IMR-90 (cell line): Measurements from ENCODE around the gene RPS6KA5. TPM values are rescaled to one million over a fixed set of nuclear protein-coding genes. Genes with fewer than 3 reads are reported as not detected.

Source experiments
- ATAC-seq: fragments of 200-7000 bp; cut with Tn5 transposase; 2 replicates; pipeline ENCODE4 v1.9.1; 2020; ENCODE audit warnings: low read depth, mild to moderate bottlenecking, moderate library complexity
- BruUV-seq: library from RNA; stranded (reverse); fragments of 400-500 nt; replicated peaks from 2 replicates; lab custom pipeline; 2021; lab: Mats Ljungman, UMichigan
- CTCF ChIA-PET: fragments of 300-600 bp; formaldehyde crosslinking; extraction: SDS; loops from one replicate; lab custom pipeline; 2021; ENCODE audit warnings: antibody characterized with exemption; lab: Yijun Ruan, JAX
- POLR2A ChIA-PET: fragments of 300-600 bp; sonication (Branson Sonifier 250); formaldehyde crosslinking; loops from one replicate; lab custom pipeline; 2022; ENCODE audit warnings: antibody characterized with exemption; ENCODE audit not compliant: unreplicated experiment; lab: Charles Lee
- DNase-seq: peaks from one replicate; pipeline ENCODE4 v3.0.0; 2013
- H2AFZ ChIP-seq: replicated peaks from 2 replicates; pipeline ENCODE3; 2013; ENCODE audit warnings: low read length, mild to moderate bottlenecking; ENCODE audit not compliant: poor library complexity
- H2AK5ac ChIP-seq: 2 replicates; pipeline ENCODE4 v1.6.1; 2013; ENCODE audit warnings: low read depth, low read length, inconsistent platforms
- H2AK9ac ChIP-seq: replicated peaks from 2 replicates; pipeline ENCODE3; 2013; ENCODE audit warnings: mild to moderate bottlenecking, low read depth, low read length, moderate library complexity; ENCODE audit not compliant: poor library complexity
- H2BK120ac ChIP-seq: 2 replicates; pipeline ENCODE4 v1.6.1; 2013; ENCODE audit warnings: low read depth, low read length, inconsistent platforms
- H2BK15ac ChIP-seq: 3 replicates; pipeline ENCODE4 v1.6.1; 2013; ENCODE audit warnings: low read depth, low read length, inconsistent platforms
- H2BK20ac ChIP-seq: 2 replicates; pipeline ENCODE4 v1.6.1; 2013; ENCODE audit warnings: low read depth, mild to moderate bottlenecking, inconsistent platforms, low read length, moderate library complexity
- H2BK5ac ChIP-seq: 2 replicates; pipeline ENCODE4 v1.6.1; 2013; ENCODE audit warnings: mild to moderate bottlenecking, low read depth, low read length, inconsistent platforms; ENCODE audit not compliant: poor library complexity, severe bottlenecking
- H3K14ac ChIP-seq: replicated peaks from 2 replicates; pipeline ENCODE4 v1.6.1; 2013; ENCODE audit warnings: low read depth, low read length, inconsistent platforms
- H3K18ac ChIP-seq: 2 replicates; pipeline ENCODE4 v1.6.1; 2013; ENCODE audit warnings: low read depth, low read length, control low read depth
- H3K23ac ChIP-seq: 2 replicates; pipeline ENCODE4 v1.6.1; 2013; ENCODE audit warnings: low read depth, low read length, inconsistent platforms
- H3K27ac ChIP-seq: 2 replicates; pipeline ENCODE4 v1.5.1; 2013; ENCODE audit warnings: mild to moderate bottlenecking, control low read depth, low read length; ENCODE audit not compliant: insufficient read depth
- H3K27me3 ChIP-seq: 2 replicates; pipeline ENCODE4 v1.6.1; 2013; ENCODE audit warnings: low read length; ENCODE audit not compliant: control insufficient read depth, insufficient read depth
- H3K36me3 ChIP-seq: 2 replicates; pipeline ENCODE4 v1.6.1; 2013; ENCODE audit warnings: low read length, mixed read lengths; ENCODE audit not compliant: control insufficient read depth, insufficient read depth
- H3K4ac ChIP-seq: 2 replicates; pipeline ENCODE4 v1.6.1; 2013; ENCODE audit warnings: low read depth, low read length, inconsistent platforms
- H3K4me1 ChIP-seq: 2 replicates; pipeline ENCODE4 v1.6.1; 2013; ENCODE audit warnings: low read length, mixed read lengths; ENCODE audit not compliant: control insufficient read depth, insufficient read depth
- H3K4me2 ChIP-seq: 2 replicates; pipeline ENCODE4 v1.6.1; 2013; ENCODE audit warnings: low read depth, mild to moderate bottlenecking, control low read depth, low read length, moderate library complexity
- H3K4me3 ChIP-seq: 2 replicates; pipeline ENCODE4 v1.5.1; 2013; ENCODE audit warnings: low read depth, mild to moderate bottlenecking, control low read depth, low read length, moderate library complexity; ENCODE audit not compliant: insufficient read depth
- H3K56ac ChIP-seq: 2 replicates; pipeline ENCODE4 v1.6.1; 2013; ENCODE audit warnings: low read length, inconsistent platforms; ENCODE audit not compliant: insufficient read depth; ENCODE audit errors: extremely low read depth
- H3K79me1 ChIP-seq, 2 experiments: 2 replicates each; pipeline ENCODE4 v1.6.1; 2013; ENCODE audit warnings: low read length in 2 of 2, inconsistent platforms in 1 of 2, low read depth in 1 of 2
- H3K9ac ChIP-seq: 2 replicates; pipeline ENCODE4 v1.6.1; 2013; ENCODE audit warnings: low read depth, low read length, control low read depth
- H3K9me1 ChIP-seq: 2 replicates; pipeline ENCODE4 v1.6.1; 2013; ENCODE audit warnings: low read length, inconsistent platforms; ENCODE audit not compliant: insufficient read depth
- H3K9me3 ChIP-seq: 2 replicates; pipeline ENCODE4 v1.6.1; 2013; ENCODE audit warnings: low read length; ENCODE audit not compliant: control insufficient read depth, insufficient read depth
- H4K20me1 ChIP-seq: 2 replicates; pipeline ENCODE4 v1.6.1; 2013; ENCODE audit warnings: low read length, inconsistent platforms; ENCODE audit not compliant: insufficient read depth
- H4K5ac ChIP-seq: 2 replicates; pipeline ENCODE4 v1.6.1; 2013; ENCODE audit warnings: mild to moderate bottlenecking, low read depth, low read length, control low read depth
- H4K8ac ChIP-seq, 2 experiments: 2 replicates each; pipeline ENCODE4 v1.6.1; 2013; ENCODE audit warnings: low read depth in 2 of 2, low read length in 2 of 2, control low read depth in 1 of 2, inconsistent platforms in 1 of 2
- H4K91ac ChIP-seq: 2 replicates; pipeline ENCODE4 v1.6.1; 2013; ENCODE audit warnings: low read depth, low read length, inconsistent platforms; ENCODE audit not compliant: insufficient read depth
- BHLHE40 ChIP-seq: fragments of 150-350 bp; IDR thresholded peaks from 2 replicates; pipeline ENCODE4 v1.6.1; 2016; ENCODE audit warnings: mild to moderate bottlenecking, low read depth, low read length
- CEBPB ChIP-seq: IDR thresholded peaks from 2 replicates; pipeline ENCODE4 v1.6.1; 2012; ENCODE audit warnings: low read depth, low read length, improper control_type of control experiment
- CHD1 ChIP-seq: IDR thresholded peaks from 2 replicates; pipeline ENCODE4 v1.6.1; 2012; ENCODE audit warnings: low read depth, low read length, improper control_type of control experiment
- CTCF ChIP-seq: conservative IDR thresholded peaks from 2 replicates; pipeline ENCODE4 v1.5.1; 2012; ENCODE audit warnings: mild to moderate bottlenecking, low read depth, low read length, improper control_type of control experiment
- ELK1 ChIP-seq: fragments of 150-350 bp; IDR thresholded peaks from 2 replicates; pipeline ENCODE4 v1.6.1; 2016; ENCODE audit warnings: low read depth, mild to moderate bottlenecking, low read length, moderate library complexity, borderline replicate concordance
- FOS ChIP-seq: fragments of 150-350 bp; IDR thresholded peaks from 2 replicates; pipeline ENCODE4 v1.6.1; 2016; ENCODE audit warnings: low read depth, low read length
- MAFK ChIP-seq: IDR thresholded peaks from 2 replicates; pipeline ENCODE4 v1.6.1; 2012; ENCODE audit warnings: low read depth, low read length, improper control_type of control experiment
- MAZ ChIP-seq: IDR thresholded peaks from 2 replicates; pipeline ENCODE4 v1.6.1; 2012; ENCODE audit warnings: low read depth, mild to moderate bottlenecking, low read length, improper control_type of control experiment, moderate library complexity, borderline replicate concordance
- MXI1 ChIP-seq: IDR thresholded peaks from 2 replicates; pipeline ENCODE4 v1.6.1; 2012; ENCODE audit warnings: low read depth, mild to moderate bottlenecking, low read length, moderate library complexity, borderline replicate concordance
- NFE2L2 ChIP-seq: fragments of 150-350 bp; IDR thresholded peaks from 2 replicates; pipeline ENCODE4 v1.6.1; 2016; ENCODE audit warnings: low read depth, mild to moderate bottlenecking, low read length
- POLR2A ChIP-seq: IDR thresholded peaks from 2 replicates; pipeline ENCODE4 v1.6.1; 2012; ENCODE audit warnings: mild to moderate bottlenecking, low read depth, low read length
- RAD21 ChIP-seq: IDR thresholded peaks from 2 replicates; pipeline ENCODE4 v1.6.1; 2012; ENCODE audit warnings: low read length, improper control_type of control experiment
- RCOR1 ChIP-seq: IDR thresholded peaks from 2 replicates; pipeline ENCODE4 v1.6.1; 2012; ENCODE audit warnings: mild to moderate bottlenecking, low read length, improper control_type of control experiment; ENCODE audit not compliant: insufficient replicate concordance
- RFX5 ChIP-seq: IDR thresholded peaks from 2 replicates; pipeline ENCODE4 v1.8.0; 2012; ENCODE audit warnings: low read depth, mild to moderate bottlenecking, low read length, moderate library complexity
- SMC3 ChIP-seq: fragments of 150-350 bp; IDR thresholded peaks from 2 replicates; pipeline ENCODE4 v1.6.1; 2016; ENCODE audit warnings: low read depth, mild to moderate bottlenecking, antibody characterized with exemption, low read length, moderate library complexity
- USF2 ChIP-seq: fragments of 150-350 bp; IDR thresholded peaks from 2 replicates; pipeline ENCODE4 v1.6.1; 2017; ENCODE audit warnings: mild to moderate bottlenecking, antibody characterized with exemption, low read length, low read depth
- WGBS, 2 experiments: methylation state at CpG; one replicate each; pipeline versions ENCODE4 v1.1.5 to v1.1.7; 2013; ENCODE audit warnings: missing lambda C conversion rate in 2 of 2; ENCODE audit not compliant: insufficient read length in 1 of 2; ENCODE audit errors: extremely low coverage in 2 of 2; 5-methylcytosine and 5-hydroxymethylcytosine counted together
- dilution Hi-C: fragments of 300-500 bp; cut with HindIII; formaldehyde crosslinking; loops from one replicate; pipeline ENCODE4 v1.14.3; 2018; ENCODE audit warnings: low sequenced_read_pairs; ENCODE audit not compliant: unreplicated experiment
- in situ Hi-C: fragments of 300-500 bp; cut with MboI; formaldehyde crosslinking; loops from 3 replicates; pipeline ENCODE4 v1.14.3; 2019; ENCODE audit warnings: low sequenced_read_pairs, inconsistent platforms, mixed read lengths
- intact Hi-C: fragments of 100-400 bp; cut with micrococcal nuclease; formaldehyde crosslinking; loops from 2 replicates; pipeline ENCODE4 v1.10.0; 2022
- polyA plus RNA-seq, 3 experiments: library from polyadenylated mRNA; depleted of rRNA; stranded (reverse); fragments of >200 nt; gene quantifications; 2 replicates each; pipeline ENCODE4 v1.2.3, GENCODE V29; 2012; ENCODE audit warnings: low replicate concordance in 1 of 3
- total RNA-seq: library from RNA; depleted of rRNA; stranded (reverse); fragments of >200 nt; gene quantifications from 2 replicates; pipeline ENCODE4 v1.2.3, GENCODE V29; 2012

RPS6KA5 gene
- total and polyA plus RNA-seq, 2 of the 4 experiments (the other 2 are of a cell fraction) = 0.36 TPM

- Histone ChIP-seq H2BK15ac (no peak overlapping the region), H3K4me3 (no peak overlapping the region), H4K5ac (no peak overlapping the region), H3K36me3 (no peaks in the 10 kb centered on the region), H2BK20ac (no peak overlapping the region), H4K20me1 (no peaks in the 10 kb centered on the region), H3K4me1 (no peaks in the 10 kb centered on the region), H3K27me3 (no peaks in the 10 kb centered on the region), H2AK5ac (no peak overlapping the region), H3K27ac (no peak overlapping the region), H3K9me1 (no peaks in the 10 kb centered on the region), H4K91ac (no peak overlapping the region), H3K18ac (no peak overlapping the region), H3K23ac (no peak overlapping the region), H3K4me2 (no peak overlapping the region), H3K56ac (no peak overlapping the region), H3K79me1 (no peaks in the 10 kb centered on the region), H2BK5ac (no peak overlapping the region), H3K9me3 (no peaks in the 10 kb centered on the region), H2AFZ (no peak overlapping the region), H2AK9ac (no peak overlapping the region), H3K4ac (no peak overlapping the region), H4K8ac (no peak overlapping the region), H2BK120ac (no peak overlapping the region), H3K14ac (no peak overlapping the region), H3K9ac (no peak overlapping the region)
- BruUV-seq = no TSS peak
- WGBS, 2 experiments = no CpG with 5 or more reads among the region's 3 CpGs
- ChIA-PET POLR2A (no interaction called here), CTCF (no interaction called here)
- no peak for ATAC-seq
- dilution Hi-C loops = no loop called here
- intact Hi-C loops = no loop called here
- no peak for TF ChIP-seq RFX5
- TF ChIP-seq USF2 = no peak
- TF ChIP-seq POLR2A = no peak
- TF ChIP-seq RAD21 = no peak
- no peak for TF ChIP-seq MAZ
- no peak for TF ChIP-seq ELK1
- TF ChIP-seq MAFK = no peak
- TF ChIP-seq BHLHE40 = no peak
- TF ChIP-seq FOS = no peak
- TF ChIP-seq NFE2L2 = no peak
- no peak for TF ChIP-seq CTCF
- no peak for TF ChIP-seq RCOR1
- no peak for TF ChIP-seq CEBPB
- TF ChIP-seq SMC3 = no peak
- no peak for TF ChIP-seq MXI1
- TF ChIP-seq CHD1 = no peak
- in situ Hi-C loops = no loop called here
- no peak for DNase-seq
Measured at GRCh38 chr14:90976101-90976500, 84.3 kb downstream of the RPS6KA5 start.
